ENCODE results near the gene KRTAP10-1. TPM values are rescaled to one million over a fixed set of nuclear protein-coding genes. Genes with fewer than 3 reads are reported as not detected.

Gene KRTAP10-1
- total and polyA plus RNA-seq, 4 donors: not detected

DNA sequence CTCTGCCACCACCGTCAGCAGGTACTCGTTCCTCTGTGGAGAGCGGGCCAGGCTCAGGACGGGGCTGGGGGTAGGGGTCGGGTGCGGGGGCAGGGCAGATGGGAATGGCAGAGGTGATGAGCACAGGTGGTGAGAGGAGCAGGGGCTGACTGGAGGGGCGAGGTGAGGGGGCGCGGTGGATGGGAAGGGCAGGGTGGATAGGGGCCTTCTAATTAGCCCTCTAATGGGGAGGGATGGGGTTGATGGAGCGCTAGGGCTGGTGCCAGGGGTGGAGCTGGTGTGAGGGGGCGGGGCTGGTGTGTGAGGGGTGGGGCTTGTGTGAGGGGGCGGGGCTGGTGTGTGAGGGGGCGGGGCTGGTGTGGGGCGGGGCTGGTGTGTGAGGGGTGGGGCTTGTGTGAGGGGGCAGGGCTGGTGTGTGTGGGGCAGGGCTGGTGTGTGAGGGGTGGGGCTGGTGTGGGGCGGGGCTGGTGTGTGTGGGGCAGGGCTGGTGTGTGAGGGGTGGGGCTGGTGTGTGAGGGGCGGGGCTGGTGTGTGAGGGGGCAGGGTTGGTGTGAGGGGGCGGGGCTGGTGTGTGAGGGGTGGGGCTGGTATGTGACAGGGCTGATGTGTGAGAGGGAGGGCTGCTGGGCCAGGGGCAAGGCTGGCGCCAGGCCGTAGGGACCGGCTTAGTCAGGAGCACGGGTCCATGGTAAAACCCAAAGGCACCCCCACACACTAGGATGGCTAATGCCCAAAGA is 5.9 kb downstream of the KRTAP10-1 start:
- 86% methylated on average over 21 of the region's 21 CpGs for WGBS
- Histone ChIP-seq H3K27me3 (ENCODE audit: control insufficient read depth in 4 of 4, insufficient read depth in 4 of 4, low read length in 3 of 4) (no peaks in the 10 kb centered on the region), H3K27ac (ENCODE audit: low read depth in 1 of 2, low read length in 2 of 2) (no peak overlapping the region), H3K9me3 (ENCODE audit: control insufficient read depth in 4 of 4, low read length in 3 of 4) (no peaks in the 10 kb centered on the region), H3K36me3 (ENCODE audit: control insufficient read depth in 4 of 4, insufficient read depth in 3 of 4, low read depth in 1 of 4, low read length in 3 of 4) (no peaks in the 10 kb centered on the region), H3K4me3 (ENCODE audit: low read depth in 1 of 3, low read length in 3 of 3) (no peak overlapping the region), H3K4me1 (ENCODE audit: control insufficient read depth in 4 of 4, insufficient read depth in 4 of 4, low read length in 3 of 4) (no peaks in the 10 kb centered on the region), H3K9ac (ENCODE audit: low read depth in 1 of 2, low read length in 2 of 2) (no peak overlapping the region)
- TF ChIP-seq, protein P1, sequence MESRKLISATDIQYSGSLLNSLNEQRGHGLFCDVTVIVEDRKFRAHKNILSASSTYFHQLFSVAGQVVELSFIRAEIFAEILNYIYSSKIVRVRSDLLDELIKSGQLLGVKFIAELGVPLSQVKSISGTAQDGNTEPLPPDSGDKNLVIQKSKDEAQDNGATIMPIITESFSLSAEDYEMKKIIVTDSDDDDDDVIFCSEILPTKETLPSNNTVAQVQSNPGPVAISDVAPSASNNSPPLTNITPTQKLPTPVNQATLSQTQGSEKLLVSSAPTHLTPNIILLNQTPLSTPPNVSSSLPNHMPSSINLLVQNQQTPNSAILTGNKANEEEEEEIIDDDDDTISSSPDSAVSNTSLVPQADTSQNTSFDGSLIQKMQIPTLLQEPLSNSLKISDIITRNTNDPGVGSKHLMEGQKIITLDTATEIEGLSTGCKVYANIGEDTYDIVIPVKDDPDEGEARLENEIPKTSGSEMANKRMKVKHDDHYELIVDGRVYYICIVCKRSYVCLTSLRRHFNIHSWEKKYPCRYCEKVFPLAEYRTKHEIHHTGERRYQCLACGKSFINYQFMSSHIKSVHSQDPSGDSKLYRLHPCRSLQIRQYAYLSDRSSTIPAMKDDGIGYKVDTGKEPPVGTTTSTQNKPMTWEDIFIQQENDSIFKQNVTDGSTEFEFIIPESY (IDR thresholded peaks at IDR 0.05): no peak
- TF ChIP-seq, protein P2, sequence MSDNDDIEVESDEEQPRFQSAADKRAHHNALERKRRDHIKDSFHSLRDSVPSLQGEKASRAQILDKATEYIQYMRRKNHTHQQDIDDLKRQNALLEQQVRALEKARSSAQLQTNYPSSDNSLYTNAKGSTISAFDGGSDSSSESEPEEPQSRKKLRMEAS (IDR thresholded peaks at IDR 0.05): no peak
- TF ChIP-seq, protein P3, sequence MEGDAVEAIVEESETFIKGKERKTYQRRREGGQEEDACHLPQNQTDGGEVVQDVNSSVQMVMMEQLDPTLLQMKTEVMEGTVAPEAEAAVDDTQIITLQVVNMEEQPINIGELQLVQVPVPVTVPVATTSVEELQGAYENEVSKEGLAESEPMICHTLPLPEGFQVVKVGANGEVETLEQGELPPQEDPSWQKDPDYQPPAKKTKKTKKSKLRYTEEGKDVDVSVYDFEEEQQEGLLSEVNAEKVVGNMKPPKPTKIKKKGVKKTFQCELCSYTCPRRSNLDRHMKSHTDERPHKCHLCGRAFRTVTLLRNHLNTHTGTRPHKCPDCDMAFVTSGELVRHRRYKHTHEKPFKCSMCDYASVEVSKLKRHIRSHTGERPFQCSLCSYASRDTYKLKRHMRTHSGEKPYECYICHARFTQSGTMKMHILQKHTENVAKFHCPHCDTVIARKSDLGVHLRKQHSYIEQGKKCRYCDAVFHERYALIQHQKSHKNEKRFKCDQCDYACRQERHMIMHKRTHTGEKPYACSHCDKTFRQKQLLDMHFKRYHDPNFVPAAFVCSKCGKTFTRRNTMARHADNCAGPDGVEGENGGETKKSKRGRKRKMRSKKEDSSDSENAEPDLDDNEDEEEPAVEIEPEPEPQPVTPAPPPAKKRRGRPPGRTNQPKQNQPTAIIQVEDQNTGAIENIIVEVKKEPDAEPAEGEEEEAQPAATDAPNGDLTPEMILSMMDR (IDR thresholded peaks at IDR 0.05; ENCODE audit: low read depth, low read length, missing input control): no peak
- TF ChIP-seq, protein P4, sequence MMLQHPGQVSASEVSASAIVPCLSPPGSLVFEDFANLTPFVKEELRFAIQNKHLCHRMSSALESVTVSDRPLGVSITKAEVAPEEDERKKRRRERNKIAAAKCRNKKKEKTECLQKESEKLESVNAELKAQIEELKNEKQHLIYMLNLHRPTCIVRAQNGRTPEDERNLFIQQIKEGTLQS (IDR thresholded peaks at IDR 0.05): no peak
- TF ChIP-seq GABPA (IDR thresholded peaks at IDR 0.05 in 1 of 2, conservative IDR thresholded peaks at IDR 0.05 in 1 of 2) (no peak), NR2F2 (IDR thresholded peaks at IDR 0.05) (no peak), TAF1 (conservative IDR thresholded peaks at IDR 0.05) (no peak), FOXA1 (IDR thresholded peaks at IDR 0.05) (no peak), YY1 (IDR thresholded peaks at IDR 0.05) (no peak), RXRA (IDR thresholded peaks at IDR 0.05) (no peak), EGR1 (IDR thresholded peaks at IDR 0.05; ENCODE audit: low read depth in 2 of 2) (no peak), HNF4G (IDR thresholded peaks at IDR 0.05) (no peak), SP1 (IDR thresholded peaks at IDR 0.05) (no peak), RAD21 (IDR thresholded peaks at IDR 0.05) (no peak)
- no peak for DNase-seq (ENCODE audit: low spot score)

DNA sequence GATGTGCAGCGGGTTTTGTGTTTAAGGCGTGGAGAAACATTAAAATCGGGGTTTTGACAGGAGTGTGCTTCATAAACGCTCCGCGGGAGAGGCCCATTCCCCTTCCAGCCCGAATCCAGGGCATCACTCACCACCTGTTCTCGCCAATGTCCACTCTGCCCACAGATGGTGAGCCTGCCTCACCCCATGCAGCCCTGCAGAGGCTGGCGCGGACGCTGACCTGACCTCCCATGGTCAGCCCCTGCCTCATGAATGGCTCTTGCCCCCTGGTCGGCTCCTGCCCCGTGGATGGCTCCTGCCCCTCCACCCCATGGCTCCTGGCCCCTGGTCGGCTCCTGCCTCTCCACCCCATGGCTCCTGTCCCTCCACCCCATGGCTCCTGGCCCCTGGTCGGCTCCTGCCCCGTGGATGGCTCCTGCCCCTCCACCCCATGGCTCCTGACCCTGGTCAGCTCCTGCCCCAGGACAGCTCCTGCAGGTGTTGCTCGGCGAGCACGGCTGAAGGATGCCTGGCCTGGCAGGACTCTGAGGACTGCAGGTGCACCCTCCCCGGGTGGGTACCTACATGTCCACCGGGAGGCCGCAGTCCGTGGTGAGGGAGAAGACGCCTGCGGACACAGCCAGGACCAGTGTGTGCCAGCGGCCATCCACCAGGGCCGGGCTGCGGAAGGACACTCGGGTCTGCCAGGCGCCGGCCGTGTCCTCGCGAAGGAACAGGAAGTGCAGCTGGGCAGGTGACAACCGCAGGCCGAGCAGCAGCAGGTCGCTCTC is 6.7 kb downstream of the KRTAP10-1 start:
- no peaks in the 10 kb centered on the region for H3K4me1 ChIP-seq (ENCODE audit: control insufficient read depth in 4 of 4, insufficient read depth in 4 of 4, low read length in 3 of 4)
- no peaks in the 10 kb centered on the region for H3K9me3 ChIP-seq (ENCODE audit: control insufficient read depth in 4 of 4, low read length in 3 of 4)
- no peak overlapping the region for H3K27ac ChIP-seq (ENCODE audit: low read depth in 1 of 2, low read length in 2 of 2)
- H3K36me3 ChIP-seq (ENCODE audit: control insufficient read depth in 4 of 4, insufficient read depth in 3 of 4, low read depth in 1 of 4, low read length in 3 of 4): no peaks in the 10 kb centered on the region
- DNase-seq (ENCODE audit: low spot score): no peak
- H3K27me3 ChIP-seq (ENCODE audit: control insufficient read depth in 4 of 4, insufficient read depth in 4 of 4, low read length in 3 of 4): no peaks in the 10 kb centered on the region
- WGBS: 92% methylated on average over 37 of the region's 37 CpGs
- no peak overlapping the region for H3K9ac ChIP-seq (ENCODE audit: low read depth in 1 of 2, low read length in 2 of 2)
- H3K4me3 ChIP-seq (ENCODE audit: low read depth in 1 of 3, low read length in 3 of 3): no peak overlapping the region
- no peak for TF ChIP-seq RXRA (IDR thresholded peaks at IDR 0.05)
- TF ChIP-seq, protein P3 (IDR thresholded peaks at IDR 0.05; ENCODE audit: low read depth, low read length, missing input control): no peak
- TF ChIP-seq TAF1 (conservative IDR thresholded peaks at IDR 0.05): no peak
- TF ChIP-seq FOXA2 (IDR thresholded peaks at IDR 0.05): no peak
- no peak for TF ChIP-seq NR2F2 (IDR thresholded peaks at IDR 0.05)
- TF ChIP-seq, protein P4 (IDR thresholded peaks at IDR 0.05): no peak
- TF ChIP-seq JUND (IDR thresholded peaks at IDR 0.05): no peak
- no peak for TF ChIP-seq SP1 (IDR thresholded peaks at IDR 0.05)
- TF ChIP-seq YY1 (IDR thresholded peaks at IDR 0.05): no peak
- TF ChIP-seq EGR1 (IDR thresholded peaks at IDR 0.05; ENCODE audit: low read depth in 2 of 2): no peak
- TF ChIP-seq, protein P2 (IDR thresholded peaks at IDR 0.05): no peak
- TF ChIP-seq, protein P1 (IDR thresholded peaks at IDR 0.05): no peak
- no peak for TF ChIP-seq HNF4A (conservative IDR thresholded peaks at IDR 0.05)
- no peak for TF ChIP-seq FOXA1 (IDR thresholded peaks at IDR 0.05)

Data from liver (tissue), 9 donors.